BJ (cell line): ENCODE measurements around the gene FLACC1. TPM values are rescaled to one million over a fixed set of nuclear protein-coding genes. Genes with fewer than 3 reads are reported as not detected.

Experiments used
- CTCF ChIA-PET: fragments of 350-600 bp; formaldehyde crosslinking; extraction: SDS; loops from one replicate; lab custom pipeline; 2021; ENCODE audit warnings: antibody characterized with exemption, inconsistent platforms; lab: Yijun Ruan, JAX
- POLR2A ChIA-PET: fragments of 300-600 bp; sonication (Branson Sonifier 250); formaldehyde crosslinking; extraction: SDS; loops from one replicate; lab custom pipeline; 2021; ENCODE audit warnings: antibody characterized with exemption; lab: Charles Lee
- DNase-seq: peaks from one replicate; pipeline ENCODE4 v3.0.0-alpha.2; 2011; ENCODE audit warnings: low read depth
- H3K27me3 ChIP-seq: 2 replicates; pipeline ENCODE4 v1.6.0; 2011; ENCODE audit warnings: low read length; ENCODE audit not compliant: control insufficient read depth, insufficient read depth
- H3K36me3 ChIP-seq: 2 replicates; pipeline ENCODE4 v1.5.1; 2011; ENCODE audit warnings: low read length; ENCODE audit not compliant: control insufficient read depth, insufficient read depth
- H3K4me3 ChIP-seq: 2 replicates; pipeline ENCODE4 v1.5.1; 2011; ENCODE audit warnings: low read depth, mild to moderate bottlenecking, control low read depth, low read length
- polyA plus RNA-seq: library from polyadenylated mRNA; depleted of rRNA; stranded (reverse); fragments of >200 nt; gene quantifications from 2 replicates; pipeline ENCODE4 v1.2.3, GENCODE V29; 2011
- TF ChIP-seq, protein P1 (sequence below): IDR thresholded peaks from 2 replicates; pipeline ENCODE4 v1.5.1; 2011; ENCODE audit warnings: low read depth, mild to moderate bottlenecking, control low read depth, inconsistent platforms, low read length, moderate library complexity; ENCODE audit not compliant: insufficient read depth

The FLACC1 gene
- polyA plus RNA-seq, 1 experiment = 0.49 TPM

GRCh38 chr2:201257956-201258665, 99.0 kb downstream of the FLACC1 start:
- ChIA-PET CTCF (no interaction called here), POLR2A (no interaction called here)
- DNase-seq = peak; percentile 23
- Histone ChIP-seq H3K4me3 (peak overlapping the region; percentile 72), H3K27me3 (no peaks in the 10 kb centered on the region), H3K36me3 (no peaks in the 10 kb centered on the region)
- TF ChIP-seq, protein P1, sequence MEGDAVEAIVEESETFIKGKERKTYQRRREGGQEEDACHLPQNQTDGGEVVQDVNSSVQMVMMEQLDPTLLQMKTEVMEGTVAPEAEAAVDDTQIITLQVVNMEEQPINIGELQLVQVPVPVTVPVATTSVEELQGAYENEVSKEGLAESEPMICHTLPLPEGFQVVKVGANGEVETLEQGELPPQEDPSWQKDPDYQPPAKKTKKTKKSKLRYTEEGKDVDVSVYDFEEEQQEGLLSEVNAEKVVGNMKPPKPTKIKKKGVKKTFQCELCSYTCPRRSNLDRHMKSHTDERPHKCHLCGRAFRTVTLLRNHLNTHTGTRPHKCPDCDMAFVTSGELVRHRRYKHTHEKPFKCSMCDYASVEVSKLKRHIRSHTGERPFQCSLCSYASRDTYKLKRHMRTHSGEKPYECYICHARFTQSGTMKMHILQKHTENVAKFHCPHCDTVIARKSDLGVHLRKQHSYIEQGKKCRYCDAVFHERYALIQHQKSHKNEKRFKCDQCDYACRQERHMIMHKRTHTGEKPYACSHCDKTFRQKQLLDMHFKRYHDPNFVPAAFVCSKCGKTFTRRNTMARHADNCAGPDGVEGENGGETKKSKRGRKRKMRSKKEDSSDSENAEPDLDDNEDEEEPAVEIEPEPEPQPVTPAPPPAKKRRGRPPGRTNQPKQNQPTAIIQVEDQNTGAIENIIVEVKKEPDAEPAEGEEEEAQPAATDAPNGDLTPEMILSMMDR = no peak; the same call in 1 of the 2 replicates

GRCh38 chr2:201257381-201257955, 99.7 kb downstream of the FLACC1 start:
- TF ChIP-seq, protein P1 = no peak
- POLR2A ChIA-PET = no interaction called here

GRCh38 chr2:201256082-201256481, 101.1 kb downstream of the FLACC1 start:
- POLR2A ChIA-PET = interaction anchor here (0.6 kb wide), 1 partner anchor 387 kb away, joined by 7 read pairs; the partner anchor contains the start of gene TMEM237
- no peak for DNase-seq
- H3K4me3 ChIP-seq = no peak overlapping the region
- TF ChIP-seq, protein P1 = no peak
- H3K36me3 ChIP-seq = no peaks in the 10 kb centered on the region
- CTCF ChIA-PET = interaction anchor here (0.6 to 2.3 kb wide), 5 partner anchors 19 to 345 kb away, joined by 3 to 5 read pairs (median 3); no protein-coding TSS in a partner anchor
- H3K27me3 ChIP-seq = no peaks in the 10 kb centered on the region

More at GRCh38 chr2:201257381-201257955, 99.7 kb downstream of the FLACC1 start:
- no peaks in the 10 kb centered on the region for H3K36me3 ChIP-seq
- H3K4me3 ChIP-seq = peak overlapping the region; percentile 72
- CTCF ChIA-PET = interaction anchor here (2.3 kb wide), 1 partner anchor 20 kb away, joined by 5 read pairs; no protein-coding TSS in a partner anchor
- DNase-seq = no peak
- H3K27me3 ChIP-seq = no peaks in the 10 kb centered on the region

DNA sequence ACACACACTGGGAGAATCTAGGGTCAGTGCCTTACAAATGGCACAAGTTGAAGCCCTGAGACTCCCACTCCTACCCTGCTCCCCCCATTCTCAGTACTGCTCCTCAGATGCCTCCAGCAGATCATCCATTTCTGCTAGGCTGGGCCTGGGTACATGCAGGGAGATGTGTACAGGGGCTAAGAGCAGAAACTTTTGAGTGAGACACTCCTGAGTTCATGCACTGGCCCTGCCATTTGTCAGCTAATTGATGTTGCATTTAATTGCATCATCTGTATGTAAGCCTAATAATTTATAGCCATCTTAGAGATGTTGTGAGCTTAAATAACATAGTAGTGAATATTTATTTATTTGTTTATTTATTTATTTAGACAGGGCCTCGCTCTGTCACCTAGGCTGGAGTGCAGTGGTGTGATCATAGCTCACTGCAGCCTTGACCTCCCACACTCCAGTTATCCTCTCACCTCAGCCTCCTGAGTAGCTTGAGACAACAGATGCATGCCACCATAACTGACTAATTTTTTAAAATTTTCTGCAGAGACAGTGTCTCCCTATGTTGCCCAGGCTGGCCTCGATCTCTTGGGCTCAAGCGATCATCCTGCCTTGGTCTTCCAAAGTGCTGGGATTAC, 101.6 kb downstream of the FLACC1 start:
- TF ChIP-seq, protein P1 = no peak
- Histone ChIP-seq H3K36me3 (no peaks in the 10 kb centered on the region), H3K4me3 (no peak overlapping the region), H3K27me3 (no peaks in the 10 kb centered on the region)
- ChIA-PET CTCF (interaction anchor here (0.6 to 2.3 kb wide), 4 partner anchors 18 to 345 kb away, joined by 3 to 5 read pairs (median 4); no protein-coding TSS in a partner anchor), POLR2A (interaction anchor here (0.6 kb wide), 1 partner anchor 388 kb away, joined by 7 read pairs; the partner anchor contains the start of gene TMEM237)
- no peak for DNase-seq
